ENCODE results near the gene SULT4A1. TPM values are rescaled to one million over a fixed set of nuclear protein-coding genes. Genes with fewer than 3 reads are reported as not detected.

The SULT4A1 gene
- total RNA-seq, 2 experiments from 2014 or later = not detected

DNA sequence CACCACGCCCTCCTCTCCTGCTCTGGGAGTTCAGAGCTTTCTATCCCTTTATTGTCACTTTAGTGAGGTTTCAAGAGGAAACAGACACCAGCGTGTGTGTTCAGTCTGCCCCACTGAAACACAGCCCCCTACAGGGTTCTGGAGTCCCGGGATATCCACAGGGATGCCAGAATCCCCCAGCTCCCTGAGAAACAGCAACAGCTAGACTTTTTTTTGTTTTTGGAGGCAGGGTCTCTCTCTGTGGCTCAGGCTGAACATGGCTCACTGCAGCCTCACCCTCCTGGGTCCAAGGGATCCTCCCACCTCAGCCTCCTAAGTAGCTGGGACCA is 10.4 kb downstream of the SULT4A1 start:
- POLR2A ChIA-PET = no interaction called here
- CTCF ChIA-PET (ENCODE audit: unreplicated experiment) = no interaction called here
- no peaks in the 10 kb centered on the region for H3K36me3 ChIP-seq (ENCODE audit: insufficient read depth, low read length)
- no TSS peak for BruUV-seq (replicated peaks)
- H3K27ac ChIP-seq (ENCODE audit: low read depth, low read length, poor library complexity, severe bottlenecking) = no peak overlapping the region
- H3K9me3 ChIP-seq (ENCODE audit: low read length) = no peaks in the 10 kb centered on the region
- H2AFZ ChIP-seq (ENCODE audit: low read length) = no peak overlapping the region
- no peak overlapping the region for H3K4me3 ChIP-seq (ENCODE audit: low read depth, low read length, poor library complexity, severe bottlenecking)
- H3K4me1 ChIP-seq (ENCODE audit: insufficient read depth, low read length, poor library complexity, severe bottlenecking) = no peaks in the 10 kb centered on the region
- no peaks in the 10 kb centered on the region for H3K79me2 ChIP-seq (ENCODE audit: insufficient read depth, low read depth, low read length)
- no peak overlapping the region for H3K4me2 ChIP-seq (ENCODE audit: low read length)
- H3K9me2 ChIP-seq (ENCODE audit: insufficient read depth, low read length) = no peaks in the 10 kb centered on the region
- H4K20me1 ChIP-seq (ENCODE audit: insufficient read depth, low read length) = no peaks in the 10 kb centered on the region
- intact Hi-C loops (cut with micrococcal nuclease; ENCODE audit: unreplicated experiment) = no loop called here
- DNase-seq (ENCODE audit: low spot score) = no peak
- TF ChIP-seq EZH2phosphoT487 (IDR thresholded peaks at IDR 0.05; ENCODE audit: borderline replicate concordance, low read depth, low read length) = no peak
- TF ChIP-seq, protein P1, sequence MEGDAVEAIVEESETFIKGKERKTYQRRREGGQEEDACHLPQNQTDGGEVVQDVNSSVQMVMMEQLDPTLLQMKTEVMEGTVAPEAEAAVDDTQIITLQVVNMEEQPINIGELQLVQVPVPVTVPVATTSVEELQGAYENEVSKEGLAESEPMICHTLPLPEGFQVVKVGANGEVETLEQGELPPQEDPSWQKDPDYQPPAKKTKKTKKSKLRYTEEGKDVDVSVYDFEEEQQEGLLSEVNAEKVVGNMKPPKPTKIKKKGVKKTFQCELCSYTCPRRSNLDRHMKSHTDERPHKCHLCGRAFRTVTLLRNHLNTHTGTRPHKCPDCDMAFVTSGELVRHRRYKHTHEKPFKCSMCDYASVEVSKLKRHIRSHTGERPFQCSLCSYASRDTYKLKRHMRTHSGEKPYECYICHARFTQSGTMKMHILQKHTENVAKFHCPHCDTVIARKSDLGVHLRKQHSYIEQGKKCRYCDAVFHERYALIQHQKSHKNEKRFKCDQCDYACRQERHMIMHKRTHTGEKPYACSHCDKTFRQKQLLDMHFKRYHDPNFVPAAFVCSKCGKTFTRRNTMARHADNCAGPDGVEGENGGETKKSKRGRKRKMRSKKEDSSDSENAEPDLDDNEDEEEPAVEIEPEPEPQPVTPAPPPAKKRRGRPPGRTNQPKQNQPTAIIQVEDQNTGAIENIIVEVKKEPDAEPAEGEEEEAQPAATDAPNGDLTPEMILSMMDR (conservative IDR thresholded peaks at IDR 0.05; ENCODE audit: low read length) = no peak

DNA sequence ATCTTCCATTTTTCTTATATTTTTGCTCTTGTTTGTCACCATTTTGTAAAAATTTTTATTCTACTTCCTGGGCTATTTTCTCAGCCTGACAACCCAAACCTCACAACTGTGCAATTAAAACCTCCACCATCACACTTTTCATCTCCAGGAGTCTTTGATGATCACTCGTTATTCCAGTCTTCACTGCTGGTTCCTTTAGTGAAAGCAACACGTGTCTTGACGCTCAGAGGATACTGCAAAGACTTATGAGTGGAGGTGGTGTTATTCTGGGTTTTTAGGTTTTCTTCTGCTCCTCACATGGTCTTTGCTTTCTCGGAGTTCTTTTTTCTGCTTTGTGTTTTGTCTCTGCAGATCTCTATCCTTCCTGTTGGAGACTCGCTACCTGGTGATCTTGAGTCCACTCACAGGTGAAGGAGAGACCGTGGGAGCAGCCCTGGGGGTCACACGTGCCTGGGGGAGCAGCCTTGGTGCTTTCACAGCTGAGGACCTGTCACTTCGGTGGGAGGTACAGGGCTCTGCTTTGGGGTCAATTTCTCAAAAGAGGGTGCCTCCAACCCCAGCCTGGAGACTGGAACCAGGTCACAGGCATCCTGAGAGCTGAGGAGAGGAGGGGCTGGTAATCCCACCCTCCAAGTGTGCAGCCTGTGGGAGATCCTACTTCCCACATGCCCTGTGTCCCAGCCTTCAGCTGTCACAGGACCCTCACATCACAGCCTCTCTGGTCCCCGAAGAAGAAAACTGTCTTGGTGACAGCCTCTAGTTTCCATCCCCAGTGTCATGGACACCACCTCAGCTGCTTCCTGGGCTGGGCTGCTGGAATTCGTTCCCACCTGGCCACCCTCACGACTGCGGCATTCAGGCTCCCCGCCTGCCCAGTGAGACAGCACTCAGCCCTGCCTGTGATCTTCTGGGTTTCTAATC is 11.0 kb downstream of the SULT4A1 start:
- no peaks in the 10 kb centered on the region for H4K20me1 ChIP-seq (ENCODE audit: insufficient read depth, low read length)
- H3K4me3 ChIP-seq (ENCODE audit: low read depth, low read length, poor library complexity, severe bottlenecking) = no peak overlapping the region
- DNase-seq (ENCODE audit: low spot score) = no peak
- H3K79me2 ChIP-seq (ENCODE audit: insufficient read depth, low read depth, low read length) = no peaks in the 10 kb centered on the region
- H3K9me2 ChIP-seq (ENCODE audit: insufficient read depth, low read length) = no peaks in the 10 kb centered on the region
- CTCF ChIA-PET (ENCODE audit: unreplicated experiment) = no interaction called here
- no peak overlapping the region for H3K27ac ChIP-seq (ENCODE audit: low read depth, low read length, poor library complexity, severe bottlenecking)
- H3K36me3 ChIP-seq (ENCODE audit: insufficient read depth, low read length) = no peaks in the 10 kb centered on the region
- no peak overlapping the region for H2AFZ ChIP-seq (ENCODE audit: low read length)
- no peak overlapping the region for H3K4me2 ChIP-seq (ENCODE audit: low read length)
- no peak for TF ChIP-seq EZH2phosphoT487 (IDR thresholded peaks at IDR 0.05; ENCODE audit: borderline replicate concordance, low read depth, low read length)
- TF ChIP-seq, protein P1 (conservative IDR thresholded peaks at IDR 0.05; ENCODE audit: low read length) = no peak
- no peaks in the 10 kb centered on the region for H3K4me1 ChIP-seq (ENCODE audit: insufficient read depth, low read length, poor library complexity, severe bottlenecking)
- POLR2A ChIA-PET = no interaction called here
- BruUV-seq (replicated peaks) = no TSS peak
- intact Hi-C loops (cut with micrococcal nuclease; ENCODE audit: unreplicated experiment) = no loop called here
- H3K9me3 ChIP-seq (ENCODE audit: low read length) = no peaks in the 10 kb centered on the region

- TF ChIP-seq, protein P1 (conservative IDR thresholded peaks at IDR 0.05; ENCODE audit: low read length) = no peak
- TF ChIP-seq EZH2phosphoT487 (IDR thresholded peaks at IDR 0.05; ENCODE audit: borderline replicate concordance, low read depth, low read length) = no peak
- ChIA-PET POLR2A (no interaction called here), CTCF (ENCODE audit: unreplicated experiment) (no interaction called here)
- DNase-seq (ENCODE audit: low spot score) = no peak
- BruUV-seq (replicated peaks) = no TSS peak
- Histone ChIP-seq H3K9me3 (ENCODE audit: low read length) (no peaks in the 10 kb centered on the region), H4K20me1 (ENCODE audit: insufficient read depth, low read length) (no peaks in the 10 kb centered on the region), H3K79me2 (ENCODE audit: insufficient read depth, low read depth, low read length) (no peaks in the 10 kb centered on the region), H3K4me1 (ENCODE audit: insufficient read depth, low read length, poor library complexity, severe bottlenecking) (no peaks in the 10 kb centered on the region), H3K27ac (ENCODE audit: low read depth, low read length, poor library complexity, severe bottlenecking) (no peak overlapping the region), H2AFZ (ENCODE audit: low read length) (no peak overlapping the region), H3K9me2 (ENCODE audit: insufficient read depth, low read length) (no peaks in the 10 kb centered on the region), H3K36me3 (ENCODE audit: insufficient read depth, low read length) (no peaks in the 10 kb centered on the region), H3K4me3 (ENCODE audit: low read depth, low read length, poor library complexity, severe bottlenecking) (no peak overlapping the region), H3K4me2 (ENCODE audit: low read length) (no peak overlapping the region)
- intact Hi-C loops (cut with micrococcal nuclease; ENCODE audit: unreplicated experiment) = no loop called here
Measured at GRCh38 chr22:43850529-43850928, 11.8 kb downstream of the SULT4A1 start.
